Right ventricle myocardium superior (tissue), 1 donor: ENCODE measurements around the gene SARNP. TPM values are rescaled to one million over a fixed set of nuclear protein-coding genes. Genes with fewer than 3 reads are reported as not detected.

ENCODE experiments used
- ATAC-seq: fragments of 200-7000 bp; cut with Tn5 transposase; one replicate; pipeline ENCODE4 v1.9.1; 2020; ENCODE audit warnings: mild to moderate bottlenecking; ENCODE audit not compliant: poor library complexity
- DNase-seq: peaks from one replicate; pipeline ENCODE4 v3.0.0-alpha.2; 2020
- intact Hi-C: fragments of 100-400 bp; cut with DNase I; formaldehyde crosslinking; loops from one replicate; pipeline ENCODE4 v1.11.2; 2022
- total RNA-seq: library from RNA; stranded (reverse); fragmentation: NEBNext Ultra II Directional; extraction: Animal tissue kit (Norgen Biotek cat#: 25700); gene quantifications from one replicate; pipeline ENCODE4 v1.2.1, GENCODE V29; 2021
- donor health status: DM: no; HTN: yes; CAD: no; lungs with severe emphysema.

Gene SARNP
- total RNA-seq, 1 donor from 2014 or later, result 48.0 TPM

DNA sequence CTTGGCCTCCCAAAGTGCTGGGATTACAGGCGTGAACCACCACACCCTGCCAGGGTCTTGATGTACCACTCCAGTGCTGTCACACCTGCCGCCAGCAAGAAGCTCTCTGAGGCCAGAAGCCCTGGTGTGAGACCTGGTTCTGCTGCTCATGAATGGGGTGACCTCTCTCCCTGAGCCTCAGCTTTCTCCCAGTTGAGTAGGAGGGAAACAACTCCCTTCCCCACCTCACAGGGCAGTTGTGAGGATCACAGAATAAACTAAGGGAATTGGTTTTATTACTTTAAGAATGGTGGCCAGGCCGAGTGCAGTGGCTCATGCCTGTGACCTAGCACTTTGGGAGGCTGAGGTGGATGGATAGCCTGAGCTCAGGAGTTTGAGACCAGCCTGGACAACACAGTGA, 82.9 kb downstream of the SARNP start:
- intact Hi-C loops, result no loop called here
- no peak for DNase-seq
- ATAC-seq, result no peak

DNA sequence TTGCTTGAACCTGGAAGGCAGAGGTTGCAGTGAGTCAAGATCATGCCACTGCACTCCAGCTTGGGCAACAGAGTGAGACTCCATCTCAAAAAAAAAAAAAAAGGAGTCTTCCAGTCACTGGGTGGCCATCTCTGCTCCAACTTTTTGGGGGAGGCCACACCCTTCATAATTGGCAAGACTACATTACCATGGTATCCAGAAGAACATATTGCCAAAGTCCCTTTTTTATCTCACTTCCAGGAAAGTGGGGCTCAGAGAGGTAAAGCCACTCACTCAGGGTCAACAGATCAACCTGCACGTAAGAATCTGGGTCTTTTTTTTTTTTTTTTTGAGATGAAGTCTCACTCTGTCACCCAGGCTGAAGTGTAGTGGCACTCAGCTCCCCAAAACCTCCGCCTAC, 83.7 kb downstream of the SARNP start:
- ATAC-seq, result no peak
- intact Hi-C loops, result no loop called here

DNA sequence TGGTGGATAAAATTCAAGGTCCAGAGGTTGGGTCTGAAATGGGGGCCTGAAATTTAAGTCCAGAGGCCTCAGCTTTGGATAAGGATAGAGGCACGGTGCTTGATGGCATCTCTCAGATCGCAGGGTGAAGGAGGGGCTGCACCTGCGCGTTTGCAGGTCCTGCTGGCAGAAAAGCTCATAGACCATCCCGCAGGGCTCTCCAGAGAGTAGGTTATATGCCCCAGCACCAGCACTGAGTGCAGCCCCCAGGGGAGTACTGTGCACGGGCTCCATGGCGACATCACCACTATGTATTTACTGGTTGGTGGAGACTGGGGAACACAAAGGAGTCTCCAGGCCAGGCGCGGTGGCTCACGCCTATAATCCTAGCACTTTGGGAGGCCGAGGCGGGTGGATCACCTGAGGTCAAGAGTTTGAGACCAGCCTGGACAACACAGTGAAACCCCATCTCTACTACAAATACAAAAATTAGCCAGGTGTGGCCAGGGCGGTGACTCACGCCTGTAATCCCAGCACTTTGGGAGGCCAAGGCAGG, 84.4 kb downstream of the SARNP start:
- ATAC-seq (no peak), DNase-seq (no peak)
- intact Hi-C loops, result no loop called here

More for the DNA sequence above, 83.7 kb downstream of the SARNP start:
- DNase-seq, result no peak

DNA sequence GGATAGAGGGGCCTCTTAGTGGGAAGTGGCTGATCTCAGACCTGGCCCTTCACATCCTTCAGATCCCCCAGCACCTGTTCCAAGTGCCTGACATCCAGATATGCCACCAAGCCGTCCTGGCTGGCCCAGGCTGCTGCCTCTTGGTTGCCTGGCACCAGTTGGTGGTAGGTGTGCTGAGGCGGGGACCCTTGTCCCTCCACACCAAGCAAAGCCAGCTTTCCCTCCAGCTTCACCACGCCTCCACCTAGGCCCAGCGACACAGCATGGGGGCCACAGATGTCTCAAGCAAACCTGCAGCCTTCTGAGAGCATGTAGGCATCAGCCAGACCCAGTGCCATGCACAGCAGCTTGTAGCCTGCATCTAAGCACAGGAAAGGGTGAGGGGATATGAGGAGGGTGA, 85.2 kb downstream of the SARNP start:
- DNase-seq (no peak), ATAC-seq (no peak)
- intact Hi-C loops, result no loop called here

DNA sequence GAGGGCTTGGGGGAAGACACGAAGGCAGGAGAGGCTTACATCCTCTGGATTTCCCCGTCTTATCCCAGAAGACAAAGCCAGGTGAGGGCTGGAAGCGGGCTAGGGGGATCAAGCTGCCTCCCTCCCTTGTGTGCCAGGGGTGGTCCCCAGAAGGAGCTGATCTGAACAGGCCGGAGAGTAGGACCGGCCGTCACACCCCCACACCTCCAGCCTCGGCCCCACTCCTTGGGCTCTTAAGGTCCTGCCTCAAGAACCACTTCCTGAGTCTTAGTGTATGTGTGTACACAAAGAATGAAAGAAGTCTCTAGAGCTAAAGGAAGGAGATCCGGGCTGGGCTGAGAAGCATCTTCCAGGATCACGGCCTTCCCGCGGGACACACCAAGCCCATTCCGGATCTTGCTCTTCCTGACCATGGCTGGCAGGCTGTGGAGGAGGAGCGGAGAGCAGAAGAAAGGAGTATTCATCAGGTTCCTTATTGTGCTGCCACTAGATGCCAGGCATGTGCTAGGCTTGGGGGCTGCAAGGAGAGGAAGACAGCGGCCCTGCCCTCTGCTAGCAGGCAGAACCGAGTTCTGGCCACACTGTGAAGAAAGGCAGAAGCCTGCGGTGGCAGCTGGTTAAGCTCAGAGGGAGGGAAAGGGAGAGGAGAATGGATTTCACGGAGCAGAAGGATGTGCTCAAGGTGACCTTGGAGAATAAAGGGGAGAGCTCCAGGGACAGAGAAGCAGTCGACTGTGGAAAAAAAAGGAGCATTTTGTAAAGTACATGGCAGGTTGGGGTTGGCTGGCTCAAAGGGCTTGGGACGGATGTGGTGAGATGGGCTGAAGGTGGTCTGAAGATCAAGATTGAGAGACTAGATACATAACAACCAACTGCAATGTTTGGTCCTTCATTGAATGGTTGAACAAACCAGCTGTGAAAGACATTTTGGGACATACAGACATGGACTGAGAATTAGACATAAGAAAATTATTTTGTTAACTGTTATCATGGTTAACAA, 87.4 kb downstream of the SARNP start:
- intact Hi-C loops, result no loop called here
- peak; percentile 1 for ATAC-seq
- peak; percentile 60 for DNase-seq

DNA sequence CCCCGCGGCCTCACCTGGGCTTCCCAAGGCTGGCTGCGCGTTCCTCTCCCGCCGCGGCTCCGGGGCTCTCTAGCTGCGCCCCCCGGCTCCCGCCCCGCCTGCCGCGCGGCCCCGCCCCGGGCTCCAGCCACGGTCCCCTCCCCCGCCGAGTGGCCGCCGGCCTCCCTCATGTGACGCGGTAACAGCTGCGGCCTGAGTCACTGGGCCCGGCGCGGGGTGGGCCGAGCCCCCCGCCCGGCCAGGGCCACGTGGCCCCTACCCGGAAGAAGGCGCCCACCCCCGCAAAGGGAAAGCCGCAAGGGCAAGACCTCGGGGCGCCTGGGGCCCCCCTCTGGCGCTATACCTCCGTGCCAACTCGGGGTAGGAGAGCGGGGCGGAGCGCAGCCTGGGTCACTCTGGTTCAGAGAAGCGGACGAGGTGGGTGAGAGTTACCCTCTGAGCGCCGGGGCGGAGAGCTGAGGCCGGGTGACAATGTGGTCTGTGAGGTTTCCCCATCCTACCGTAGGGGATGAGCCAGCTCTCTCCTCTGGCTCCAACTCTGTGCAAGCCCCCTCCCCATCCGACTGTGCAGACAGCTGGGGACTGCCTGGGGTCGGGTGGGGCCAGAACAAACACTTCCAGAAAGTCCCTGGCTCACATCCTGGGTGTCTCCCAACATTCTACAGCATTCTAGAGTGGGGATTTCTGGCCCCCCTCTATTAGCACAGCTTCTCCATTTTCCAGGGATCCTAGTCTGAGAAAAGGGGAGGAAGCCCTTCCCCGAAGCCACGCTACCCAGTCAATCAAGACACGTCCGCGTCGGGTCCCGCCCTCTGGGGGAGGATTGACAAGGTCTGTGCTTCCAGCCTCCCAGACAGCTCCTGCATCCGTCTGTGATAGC, 88.3 kb downstream of the SARNP start, which contains the start of gene CD63:
TSS of gene CD63 (minus strand) at position 71 of the 880 bp plus-strand sequence. CDS start 668 bp downstream, outside the sequence.
- DNase-seq (peak; percentile 95), ATAC-seq (peak; percentile 90)
- intact Hi-C loops, result no loop called here

DNA sequence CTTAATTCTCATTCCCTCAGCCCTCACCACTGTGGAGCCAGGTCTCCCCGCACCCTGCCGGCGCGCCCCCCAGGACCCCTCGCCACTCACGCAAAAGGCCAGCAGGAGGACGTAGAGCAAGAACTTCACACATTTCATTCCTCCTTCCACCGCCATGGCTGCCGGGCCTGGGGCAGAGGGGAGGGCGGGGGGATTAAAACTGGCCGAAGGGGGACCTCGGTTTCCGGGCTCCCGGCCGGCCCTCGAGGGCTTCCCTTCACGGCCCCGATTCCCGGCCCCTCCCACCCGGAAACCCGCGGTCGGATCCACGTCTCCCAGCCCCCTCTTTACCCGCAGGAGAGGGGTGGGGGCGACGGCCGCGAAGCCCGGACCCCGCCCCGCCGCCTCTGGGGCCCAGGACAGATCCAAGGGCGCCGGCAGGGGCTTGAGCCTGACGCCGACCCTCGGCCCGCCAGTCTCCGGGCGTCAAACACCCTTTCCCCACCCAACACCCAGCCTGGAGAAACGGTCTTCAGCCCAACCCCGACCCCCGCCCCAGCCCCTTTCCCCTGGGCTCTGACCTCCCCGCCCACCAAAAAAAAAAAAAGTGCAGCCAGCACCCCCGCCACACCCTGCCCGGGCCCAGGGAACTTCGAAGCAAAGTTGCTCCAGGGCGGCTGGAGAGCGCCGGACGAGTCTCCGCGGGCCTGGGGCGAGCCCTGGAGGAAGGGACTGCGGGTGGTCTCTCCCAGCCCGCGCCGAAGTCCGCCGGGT, 89.2 kb downstream of the SARNP start:
- ATAC-seq (peak; percentile 51), DNase-seq (peak; percentile 85)
- intact Hi-C loops, result no loop called here

DNA sequence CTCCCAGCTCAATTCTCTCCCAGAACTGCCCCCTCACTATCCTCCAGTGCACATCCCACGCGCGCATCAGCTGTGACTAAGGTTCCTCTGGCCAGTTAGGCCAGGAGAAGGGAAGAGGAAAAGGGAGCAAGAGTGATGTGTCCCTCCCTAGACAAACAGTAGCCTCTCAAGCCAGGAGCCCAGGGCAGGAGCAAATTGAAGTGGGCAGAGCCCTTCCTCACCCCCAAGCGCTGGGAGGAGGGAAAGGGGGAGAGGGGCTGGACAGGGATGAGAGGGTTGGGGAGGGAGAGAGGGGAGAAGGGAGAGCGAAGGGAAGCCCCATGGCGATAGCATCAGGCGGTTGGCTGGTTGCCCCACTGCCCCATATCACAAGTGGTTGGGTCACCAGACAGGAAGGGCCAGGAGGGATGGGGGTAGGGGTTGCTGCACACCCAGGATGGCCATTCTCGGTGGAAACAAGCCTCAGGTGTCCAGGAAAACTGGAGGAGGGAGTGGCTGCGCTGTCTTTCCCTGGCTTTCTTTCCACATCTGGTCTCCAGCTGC, 89.8 kb downstream of the SARNP start:
- DNase-seq, result peak; percentile 81
- intact Hi-C loops, result no loop called here
- no peak for ATAC-seq

DNA sequence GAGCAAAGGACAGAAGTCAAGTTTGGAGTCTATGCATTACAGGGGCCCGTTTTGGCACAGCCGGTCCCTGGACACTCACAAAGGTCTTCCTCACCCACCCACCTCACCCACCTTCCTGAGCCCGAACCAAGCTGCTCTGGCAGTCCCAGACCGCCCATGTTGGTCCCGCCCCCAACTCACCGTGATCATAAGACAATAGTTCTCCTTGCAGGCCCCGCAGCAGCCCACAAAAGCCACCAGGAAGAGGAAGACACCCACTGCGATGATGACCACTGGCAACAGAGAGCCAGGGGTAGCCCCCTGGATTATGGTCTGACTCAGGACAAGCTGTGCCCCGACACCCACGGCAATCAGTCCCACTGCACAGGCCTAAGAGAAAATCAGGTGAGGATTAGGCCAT, 90.6 kb downstream of the SARNP start:
- no peak for ATAC-seq
- DNase-seq, result no peak
- intact Hi-C loops, result no loop called here

DNA sequence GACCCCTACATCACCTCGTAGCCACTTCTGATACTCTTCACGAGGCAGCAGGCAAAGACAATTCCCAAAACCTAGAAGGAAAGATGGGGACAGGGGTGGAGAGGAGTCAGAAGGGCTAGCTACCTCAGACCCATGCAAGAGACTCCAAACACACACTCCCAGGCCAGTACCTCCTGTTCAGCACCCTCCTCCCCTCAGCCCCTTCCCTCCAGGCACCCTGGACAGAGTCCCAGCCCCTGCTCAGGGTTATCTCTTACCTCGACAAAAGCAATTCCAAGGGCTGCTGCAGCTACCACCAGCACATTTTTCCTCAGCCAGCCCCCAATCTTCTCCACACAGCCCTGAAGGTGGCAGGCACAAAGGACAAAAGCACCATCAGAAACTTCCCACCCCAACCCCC, 92.0 kb downstream of the SARNP start:
- DNase-seq (no peak), ATAC-seq (no peak)
- intact Hi-C loops, result no loop called here

DNA sequence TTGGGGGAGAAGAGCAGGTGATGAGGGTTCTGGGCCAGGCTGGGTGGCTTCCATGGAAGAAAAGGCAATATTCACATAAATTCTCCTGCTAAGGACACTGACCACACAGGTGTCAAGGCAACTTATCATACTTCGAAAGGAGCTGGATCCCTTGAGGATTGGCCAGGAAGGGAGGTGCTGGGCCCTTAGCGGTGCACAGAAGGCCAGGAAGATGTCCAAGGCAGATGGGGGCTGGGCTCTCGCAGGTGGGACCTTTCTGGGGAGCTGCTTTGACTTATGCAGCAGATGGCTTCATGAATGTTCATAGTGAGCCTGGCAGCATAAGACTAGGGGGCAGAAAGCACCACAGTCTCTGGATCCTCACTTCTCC, 92.6 kb downstream of the SARNP start:
- DNase-seq (peak; percentile 37), ATAC-seq (no peak)
- intact Hi-C loops, result no loop called here

DNA sequence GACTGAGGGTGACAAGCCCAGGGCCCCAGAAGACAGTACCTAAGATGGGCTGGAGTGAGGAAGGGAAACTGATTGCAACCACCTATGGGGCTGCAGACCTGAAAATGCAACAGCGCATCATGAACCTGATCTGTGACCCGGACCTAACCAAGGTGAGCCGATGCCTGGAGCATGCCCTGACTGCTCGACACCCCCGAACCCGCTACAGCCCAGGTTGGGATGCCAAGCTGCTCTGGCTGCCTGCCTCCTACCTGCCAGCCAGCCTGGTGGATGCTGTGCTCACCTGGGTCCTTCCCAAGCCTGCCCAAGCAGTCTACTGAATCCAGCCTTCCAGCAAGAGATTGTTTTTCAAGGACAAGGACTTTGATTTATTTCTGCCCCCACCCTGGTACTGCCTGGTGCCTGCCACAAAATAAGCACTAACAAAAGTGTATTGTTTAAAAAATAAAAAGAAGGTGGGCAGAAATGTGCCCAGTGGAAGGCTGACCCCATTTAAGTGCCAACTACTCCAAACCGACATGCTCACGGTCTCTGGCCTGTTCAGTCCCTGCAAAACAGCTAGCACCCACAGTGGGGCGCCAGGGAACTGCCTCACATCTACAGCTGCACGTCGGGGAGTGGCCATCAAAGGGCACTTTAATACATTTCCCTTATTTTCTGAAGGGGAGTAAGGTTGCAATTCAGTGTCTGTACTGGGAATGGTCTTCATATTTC, 93.1 kb downstream of the SARNP start:
- ATAC-seq (no peak), DNase-seq (peak; percentile 84)
- intact Hi-C loops, result no loop called here

DNA sequence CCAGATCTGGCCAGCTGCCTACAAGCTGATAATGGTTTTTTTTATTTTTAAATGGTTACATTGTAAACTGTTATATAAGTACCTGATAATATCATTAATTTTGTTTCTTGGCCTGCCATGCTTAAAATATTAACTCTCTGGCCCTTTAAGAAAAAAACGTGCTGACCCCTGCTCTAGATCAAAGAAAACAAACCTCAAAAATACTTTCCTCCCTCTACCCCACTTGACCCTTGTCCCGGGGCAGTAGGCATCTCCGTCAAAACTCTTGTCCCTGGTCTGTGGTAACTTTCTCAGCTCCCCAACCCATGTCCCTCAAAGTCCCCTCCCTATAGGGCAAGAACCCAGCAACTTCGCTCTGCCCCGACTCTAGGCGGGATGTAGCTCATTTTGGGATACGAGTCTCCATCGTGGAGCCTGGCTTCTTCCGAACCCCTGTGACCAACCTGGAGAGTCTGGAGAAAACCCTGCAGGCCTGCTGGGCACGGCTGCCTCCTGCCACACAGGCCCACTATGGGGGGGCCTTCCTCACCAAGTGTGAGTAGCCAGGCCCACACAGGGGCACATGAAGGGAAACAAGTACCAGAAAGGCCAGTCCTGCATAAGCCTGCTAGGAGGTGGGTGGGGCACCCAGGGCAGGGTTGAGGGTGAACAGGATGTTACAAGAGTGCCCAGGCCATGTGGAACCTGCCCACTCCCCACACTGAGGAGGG, 93.9 kb downstream of the SARNP start:
- ATAC-seq (no peak), DNase-seq (peak; percentile 42)
- intact Hi-C loops, result no loop called here

DNA sequence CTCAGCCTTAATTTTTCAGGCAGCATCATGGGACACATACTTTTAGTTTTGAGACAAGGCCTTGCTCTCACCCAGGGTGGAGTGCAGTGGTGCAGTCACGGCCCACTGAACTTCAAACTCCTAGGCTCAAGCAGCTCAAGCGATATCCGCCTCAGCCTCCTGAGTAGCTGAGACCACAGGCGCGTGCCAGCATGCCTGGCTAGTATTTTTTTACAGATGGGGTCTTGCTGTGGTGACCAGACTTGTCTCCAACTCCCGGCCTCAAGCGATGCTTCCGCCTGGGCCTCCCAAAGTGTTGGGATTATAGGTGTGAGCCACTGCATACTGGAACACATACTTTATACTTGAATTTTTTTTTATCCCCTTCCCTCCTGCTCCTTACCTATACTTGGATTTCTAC, 94.6 kb downstream of the SARNP start:
- peak; percentile 28 for DNase-seq
- intact Hi-C loops, result no loop called here
- no peak for ATAC-seq

DNA sequence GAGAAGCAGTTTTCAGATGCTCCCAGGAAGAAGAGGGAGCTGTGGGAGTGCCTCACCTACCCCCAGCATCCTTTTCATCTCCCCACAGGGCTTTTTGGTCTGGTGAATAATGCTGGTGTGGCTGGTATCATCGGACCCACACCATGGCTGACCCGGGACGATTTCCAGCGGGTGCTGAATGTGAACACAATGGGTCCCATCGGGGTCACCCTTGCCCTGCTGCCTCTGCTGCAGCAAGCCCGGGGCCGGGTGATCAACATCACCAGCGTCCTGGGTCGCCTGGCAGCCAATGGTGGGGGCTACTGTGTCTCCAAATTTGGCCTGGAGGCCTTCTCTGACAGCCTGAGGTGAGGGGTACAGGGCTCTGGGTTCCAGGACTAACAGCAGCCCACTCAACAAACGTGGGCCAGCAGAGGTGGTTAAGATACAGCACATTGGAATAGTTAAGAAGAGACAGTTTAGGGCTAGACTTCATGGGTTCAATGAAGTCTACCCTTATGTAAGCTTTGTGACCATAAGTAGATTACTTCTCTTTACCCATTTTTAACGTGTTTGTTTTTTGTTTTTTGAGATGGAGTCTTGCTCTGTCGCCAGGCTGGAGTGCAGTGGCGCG, 95.8 kb downstream of the SARNP start:
- peak; percentile 45 for DNase-seq
- intact Hi-C loops, result no loop called here

DNA sequence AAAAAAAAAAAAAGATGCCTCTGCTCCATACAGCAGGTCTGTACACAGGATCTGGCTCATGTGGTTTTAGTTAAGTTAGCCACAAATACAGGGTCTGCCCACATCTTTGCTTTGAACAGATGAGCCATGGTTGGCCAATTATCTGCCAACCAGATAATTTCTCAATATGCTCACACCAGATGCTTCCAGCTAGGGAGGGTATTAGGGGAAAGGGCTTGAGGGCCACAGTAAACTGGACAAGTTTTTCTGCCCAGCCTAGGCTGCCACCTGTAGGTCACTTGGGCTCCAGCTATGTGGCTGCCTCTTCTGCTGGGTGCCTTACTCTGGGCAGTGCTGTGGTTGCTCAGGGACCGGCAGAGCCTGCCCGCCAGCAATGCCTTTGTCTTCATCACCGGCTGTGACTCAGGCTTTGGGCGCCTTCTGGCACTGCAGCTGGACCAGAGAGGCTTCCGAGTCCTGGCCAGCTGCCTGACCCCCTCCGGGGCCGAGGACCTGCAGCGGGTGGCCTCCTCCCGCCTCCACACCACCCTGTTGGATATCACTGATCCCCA, 96.6 kb downstream of the SARNP start:
- ATAC-seq (peak; percentile 51), DNase-seq (peak; percentile 78)
- intact Hi-C loops, result no loop called here

More for the DNA sequence above, 95.8 kb downstream of the SARNP start:
- ATAC-seq, result no peak
